Measurements from ENCODE around the gene FLNA.
"Not testable (repeated sequence)": the region's sequence is repeated elsewhere in the genome, so short reads cannot be mapped to it uniquely, and the experiment has no call there.

FLNA gene
- total RNA-seq = 2,371 to 3,737 (median 3,586) reads per million in 4 experiments

GRCh38 chrX:154374313-154375155 is at the start of gene FLNA:
Gene FLNA (minus strand): TSS chrX:154374634. CDS start chrX:154371245, 3,389 bp downstream.
- DNase-seq = no peak

GRCh38 chrX:154420402-154420756 is 45.9 kb upstream of the FLNA start:
- no peak for DNase-seq

GRCh38 chrX:154419688-154420401 is 45.4 kb upstream of the FLNA start:
- DNase-seq = no peak

GRCh38 chrX:154419189-154419588 is 44.8 kb upstream of the FLNA start:
- no peak for DNase-seq

GRCh38 chrX:154417157-154417556 is 42.7 kb upstream of the FLNA start:
- no peak for DNase-seq

GRCh38 chrX:154413142-154413541 is 38.7 kb upstream of the FLNA start:
- DNase-seq = no peak

- DNase-seq = no peak
These were observed 38.0 kb upstream of the FLNA start for GRCh38 chrX:154412468-154412867.

- peak; percentile 6 for DNase-seq
These were observed 37.5 kb upstream of the FLNA start for GRCh38 chrX:154411981-154412340.

- DNase-seq = no peak
These were observed 34.9 kb upstream of the FLNA start, which contains the start of gene DNASE1L1 for GRCh38 chrX:154409222-154409871. Gene DNASE1L1 (minus strand): TSS chrX:154409254. CDS start chrX:154405568, 3,686 bp downstream.

GRCh38 chrX:154408659-154409221 is 34.3 kb upstream of the FLNA start:
- no peak for DNase-seq

GRCh38 chrX:154404625-154405192 is 30.3 kb upstream of the FLNA start:
- DNase-seq = no peak

GRCh38 chrX:154403858-154404257 is 29.4 kb upstream of the FLNA start:
- no peak for DNase-seq

- DNase-seq = no peak
These were observed 28.8 kb upstream of the FLNA start for GRCh38 chrX:154403192-154403591.

- no peak for DNase-seq
These were observed 28.2 kb upstream of the FLNA start for GRCh38 chrX:154402622-154403127.

- DNase-seq = no peak
These were observed 27.6 kb upstream of the FLNA start for GRCh38 chrX:154401918-154402621.

GRCh38 chrX:154401045-154401799 is 26.8 kb upstream of the FLNA start:
- DNase-seq = no peak

- DNase-seq = not testable (repeated sequence)
These were observed 26.0 kb upstream of the FLNA start for GRCh38 chrX:154400369-154400817.

- DNase-seq = no peak
These were observed 25.3 kb upstream of the FLNA start for GRCh38 chrX:154399527-154400368.

- DNase-seq = peak; percentile 69
These were observed 24.5 kb upstream of the FLNA start for GRCh38 chrX:154398668-154399526.

Measured in effector CD8-positive, alpha-beta T cell (primary cell).